ENCODE results near the gene RAB39A. TPM values are rescaled to one million over a fixed set of nuclear protein-coding genes. Genes with fewer than 3 reads are reported as not detected.
A peak's percentile ranks its signal among the peaks of the same experiment; 100 is the strongest.

Gene RAB39A
- total and polyA plus RNA-seq, 9 of the 15 experiments (the other 6 are each of a cell fraction or from before 2014, with no cell fraction given) = not detected

DNA sequence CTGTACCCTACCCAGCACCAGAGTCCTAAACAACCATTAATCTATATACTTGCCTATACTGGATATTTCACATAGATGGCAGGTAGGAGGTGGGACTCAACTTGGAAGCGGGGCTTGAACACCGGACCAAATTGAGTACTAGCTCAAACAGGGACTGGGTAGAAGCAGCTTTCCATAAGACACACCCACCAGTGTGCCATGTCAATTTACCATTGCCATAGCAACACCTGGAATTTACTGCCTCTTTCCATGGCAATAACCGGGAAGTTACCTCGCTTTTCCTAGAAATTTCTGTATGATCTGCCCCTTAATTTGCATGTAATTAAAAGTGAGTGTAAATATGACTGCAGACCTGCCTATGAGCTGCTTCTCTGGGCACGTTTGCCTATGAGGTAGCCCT is 41.8 kb downstream of the RAB39A start:
- Histone ChIP-seq H2AFZ (ENCODE audit: low read depth, low read length) (no peak overlapping the region), H3K4me3 (no peak overlapping the region), H3K27me3 (ENCODE audit: control insufficient read depth in 2 of 2, insufficient read depth in 2 of 2, low read length in 2 of 2) (peaks cover 3 to 12% of the 10 kb centered on the region in 2 experiments; a peak in 3 of 5 replicates), H3K27ac (ENCODE audit: extremely low read depth, low read depth, low read length) (no peak overlapping the region), H3K9me1 (ENCODE audit: control insufficient read depth, insufficient read depth, low read length) (no peaks in the 10 kb centered on the region), H3K79me2 (ENCODE audit: control insufficient read depth, insufficient read depth, low read length) (no peaks in the 10 kb centered on the region), H3K4me2 (ENCODE audit: insufficient read depth, low read length) (no peak overlapping the region), H3K4me1 (replicated peaks in 1 of 2; ENCODE audit: control insufficient read depth in 2 of 2, insufficient read depth in 2 of 2, low read length in 2 of 2) (no peaks in the 10 kb centered on the region), H3K9me3 (replicated peaks; ENCODE audit: control insufficient read depth, insufficient read depth, low read depth, low read length) (no peaks in the 10 kb centered on the region), H3K9ac (ENCODE audit: insufficient read depth in 1 of 2, low read depth in 2 of 2, low read length in 2 of 2) (no peak overlapping the region), H4K20me1 (replicated peaks; ENCODE audit: control insufficient read depth, insufficient read depth, low read length) (no peaks in the 10 kb centered on the region), H3K36me3 (ENCODE audit: control insufficient read depth, insufficient read depth, low read length) (no peaks in the 10 kb centered on the region)
- BruUV-seq (replicated peaks) = no TSS peak
- ATAC-seq (no peak), FAIRE-seq (no peak), DNase-seq (ENCODE audit: extremely low read depth in 1 of 4, low spot score in 3 of 4) (no peak)
- CTCF ChIA-PET (ENCODE audit: low intra/inter-chr PET ratio) = no interaction called here
- TF ChIP-seq IFI16 (CRISPR knock-in tag; IDR thresholded peaks at IDR 0.05) (no peak), PBX2 (CRISPR knock-in tag; IDR thresholded peaks at IDR 0.05; ENCODE audit: low read depth) (no peak), PBX2 (tag; conservative IDR thresholded peaks at IDR 0.05; ENCODE audit: low read depth) (0 out of 2 replicates have a peak, but pooled peaks have one; percentile 32), TSC22D4 (tag; IDR thresholded peaks at IDR 0.05) (no peak), RFX1 (IDR thresholded peaks at IDR 0.05) (peak; percentile 72), RNF2 (IDR thresholded peaks at IDR 0.05) (no peak), PKNOX1 (IDR thresholded peaks at IDR 0.05) (peak; percentile 76), ZNF696 (CRISPR knock-in tag; conservative IDR thresholded peaks at IDR 0.05) (no peak), ZNF175 (CRISPR knock-in tag; IDR thresholded peaks at IDR 0.05; ENCODE audit: low read depth) (no peak)
- TF ChIP-seq, protein P1, sequence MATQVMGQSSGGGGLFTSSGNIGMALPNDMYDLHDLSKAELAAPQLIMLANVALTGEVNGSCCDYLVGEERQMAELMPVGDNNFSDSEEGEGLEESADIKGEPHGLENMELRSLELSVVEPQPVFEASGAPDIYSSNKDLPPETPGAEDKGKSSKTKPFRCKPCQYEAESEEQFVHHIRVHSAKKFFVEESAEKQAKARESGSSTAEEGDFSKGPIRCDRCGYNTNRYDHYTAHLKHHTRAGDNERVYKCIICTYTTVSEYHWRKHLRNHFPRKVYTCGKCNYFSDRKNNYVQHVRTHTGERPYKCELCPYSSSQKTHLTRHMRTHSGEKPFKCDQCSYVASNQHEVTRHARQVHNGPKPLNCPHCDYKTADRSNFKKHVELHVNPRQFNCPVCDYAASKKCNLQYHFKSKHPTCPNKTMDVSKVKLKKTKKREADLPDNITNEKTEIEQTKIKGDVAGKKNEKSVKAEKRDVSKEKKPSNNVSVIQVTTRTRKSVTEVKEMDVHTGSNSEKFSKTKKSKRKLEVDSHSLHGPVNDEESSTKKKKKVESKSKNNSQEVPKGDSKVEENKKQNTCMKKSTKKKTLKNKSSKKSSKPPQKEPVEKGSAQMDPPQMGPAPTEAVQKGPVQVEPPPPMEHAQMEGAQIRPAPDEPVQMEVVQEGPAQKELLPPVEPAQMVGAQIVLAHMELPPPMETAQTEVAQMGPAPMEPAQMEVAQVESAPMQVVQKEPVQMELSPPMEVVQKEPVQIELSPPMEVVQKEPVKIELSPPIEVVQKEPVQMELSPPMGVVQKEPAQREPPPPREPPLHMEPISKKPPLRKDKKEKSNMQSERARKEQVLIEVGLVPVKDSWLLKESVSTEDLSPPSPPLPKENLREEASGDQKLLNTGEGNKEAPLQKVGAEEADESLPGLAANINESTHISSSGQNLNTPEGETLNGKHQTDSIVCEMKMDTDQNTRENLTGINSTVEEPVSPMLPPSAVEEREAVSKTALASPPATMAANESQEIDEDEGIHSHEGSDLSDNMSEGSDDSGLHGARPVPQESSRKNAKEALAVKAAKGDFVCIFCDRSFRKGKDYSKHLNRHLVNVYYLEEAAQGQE (IDR thresholded peaks at IDR 0.05; ENCODE audit: borderline replicate concordance) = no peak
- TF ChIP-seq, protein P1 (CRISPR knock-in tag; IDR thresholded peaks at IDR 0.05; ENCODE audit: low read depth) = no peak
- intact Hi-C loops (cut with micrococcal nuclease) (no loop called here), in situ Hi-C loops (cut with MboI) (no loop called here)
- POLR2A ChIA-PET = interaction anchor here (2.4 kb wide), 1 partner anchor 11 kb away, joined by 6 read pairs; no protein-coding TSS in a partner anchor
- WGBS (ENCODE audit: insufficient coverage, low coverage, missing lambda C conversion rate) = 2% methylated on average over 5 of the region's 5 CpGs
